Measurements from ENCODE around the gene TMEM187.

The TMEM187 gene

GRCh38 chrX:153972368-153973126, at the start of gene TMEM187:
TSS of gene TMEM187 (plus strand) at chrX:153972754. CDS start at chrX:153982063, 9,309 bp downstream.
- DNase-seq (ENCODE audit: low spot score) = peak; percentile 85

GRCh38 chrX:153922932-153923857, 49.4 kb upstream of the TMEM187 start:
- peak; percentile 75 for DNase-seq (ENCODE audit: low spot score)

- DNase-seq (ENCODE audit: low spot score) = peak; percentile 34
These were observed 48.2 kb upstream of the TMEM187 start for GRCh38 chrX:153924149-153924861.

GRCh38 chrX:153925387-153925738, 47.2 kb upstream of the TMEM187 start:
- no peak for DNase-seq (ENCODE audit: low spot score)

GRCh38 chrX:153925739-153926551, 46.6 kb upstream of the TMEM187 start, which contains the start of gene ARHGAP4:
TSS of gene ARHGAP4 (minus strand) at chrX:153926264. CDS start at chrX:153926202, 62 bp downstream.
- no peak for DNase-seq (ENCODE audit: low spot score)

- DNase-seq (ENCODE audit: low spot score) = no peak
These were observed 46.0 kb upstream of the TMEM187 start for GRCh38 chrX:153926552-153926857.

- DNase-seq (ENCODE audit: low spot score) = peak; percentile 36
These were observed 45.5 kb upstream of the TMEM187 start for GRCh38 chrX:153926858-153927671.

- no peak for DNase-seq (ENCODE audit: low spot score)
These were observed 45.0 kb upstream of the TMEM187 start for GRCh38 chrX:153927672-153927921.

- DNase-seq (ENCODE audit: low spot score) = peak; percentile 98
These were observed 44.4 kb upstream of the TMEM187 start for GRCh38 chrX:153927922-153928760.

- DNase-seq (ENCODE audit: low spot score) = no peak
These were observed 43.7 kb upstream of the TMEM187 start for GRCh38 chrX:153928846-153929245.

GRCh38 chrX:153929576-153929975, 43.0 kb upstream of the TMEM187 start:
- no peak for DNase-seq (ENCODE audit: low spot score)

GRCh38 chrX:153930011-153930910, 42.3 kb upstream of the TMEM187 start:
- DNase-seq (ENCODE audit: low spot score) = no peak

GRCh38 chrX:153931151-153931550, 41.4 kb upstream of the TMEM187 start:
- no peak for DNase-seq (ENCODE audit: low spot score)

GRCh38 chrX:153931748-153932147, 40.8 kb upstream of the TMEM187 start:
- no peak for DNase-seq (ENCODE audit: low spot score)

- no peak for DNase-seq (ENCODE audit: low spot score)
These were observed 40.2 kb upstream of the TMEM187 start for GRCh38 chrX:153932220-153932915.

GRCh38 chrX:153933748-153934147, 38.8 kb upstream of the TMEM187 start:
- no peak for DNase-seq (ENCODE audit: low spot score)

- DNase-seq (ENCODE audit: low spot score) = no peak
These were observed 38.3 kb upstream of the TMEM187 start for GRCh38 chrX:153934148-153934761.

GRCh38 chrX:153934762-153935325, 37.7 kb upstream of the TMEM187 start, which contains the start of gene NAA10:
TSS of gene NAA10 (minus strand) at chrX:153935037. CDS start at chrX:153934904, 133 bp downstream.
- DNase-seq (ENCODE audit: low spot score) = peak; percentile 82
